HG03196 (cell line): ENCODE measurements around the gene GPALPP1.
"Not testable (repeated sequence)": the region's sequence is repeated elsewhere in the genome, so short reads cannot be mapped to it uniquely, and the experiment has no call there.

Experiments
- ATAC-seq: cut with Tn5 transposase; IDR thresholded peaks from one replicate; pipeline ENCODE4 v1.9.1; 2021; ENCODE audit not compliant: unreplicated experiment

The GPALPP1 gene

DNA sequence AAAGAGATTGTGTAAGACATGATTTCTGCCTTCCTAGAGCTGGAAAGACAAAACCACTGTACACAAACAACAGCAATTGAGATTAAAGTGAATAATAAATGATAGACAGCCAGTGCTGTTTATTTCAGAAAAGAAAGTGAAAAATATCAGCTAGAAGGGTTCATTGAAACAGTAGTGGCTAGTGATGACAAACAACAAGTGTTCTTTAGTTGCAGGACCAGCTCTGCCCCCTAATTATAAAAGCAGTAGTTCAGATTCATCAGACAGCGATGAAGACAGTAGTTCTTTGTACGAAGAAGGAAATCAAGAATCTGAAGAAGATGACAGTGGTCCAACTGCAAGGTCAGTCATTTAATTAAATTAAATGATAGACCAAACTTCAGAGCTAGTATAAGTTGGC is 14.8 kb downstream of the GPALPP1 start:
- no peak for ATAC-seq

GRCh38 chr13:45007225-45007624 is 17.9 kb downstream of the GPALPP1 start:
- no peak for ATAC-seq

GRCh38 chr13:45007823-45008222 is 18.5 kb downstream of the GPALPP1 start:
- no peak for ATAC-seq

DNA sequence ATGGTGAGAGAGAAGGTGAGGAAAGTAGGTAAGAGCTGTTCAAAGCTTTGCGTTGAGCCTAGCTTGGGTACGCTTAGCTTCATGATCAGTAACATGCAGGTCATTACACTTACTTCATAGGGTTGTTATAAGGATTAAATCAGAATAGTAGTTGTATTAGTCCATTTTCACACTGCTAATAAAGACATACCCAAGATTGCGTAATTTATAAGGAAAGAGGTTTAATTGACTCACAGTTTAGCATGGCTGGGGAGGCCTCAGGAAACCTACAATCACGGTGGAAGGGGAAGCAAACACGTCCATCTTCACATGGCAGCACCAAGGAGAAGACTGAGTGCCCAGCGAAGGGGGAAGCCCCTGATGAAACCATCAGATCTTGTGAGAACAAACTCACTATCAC is 21.9 kb downstream of the GPALPP1 start:
- ATAC-seq: no peak

DNA sequence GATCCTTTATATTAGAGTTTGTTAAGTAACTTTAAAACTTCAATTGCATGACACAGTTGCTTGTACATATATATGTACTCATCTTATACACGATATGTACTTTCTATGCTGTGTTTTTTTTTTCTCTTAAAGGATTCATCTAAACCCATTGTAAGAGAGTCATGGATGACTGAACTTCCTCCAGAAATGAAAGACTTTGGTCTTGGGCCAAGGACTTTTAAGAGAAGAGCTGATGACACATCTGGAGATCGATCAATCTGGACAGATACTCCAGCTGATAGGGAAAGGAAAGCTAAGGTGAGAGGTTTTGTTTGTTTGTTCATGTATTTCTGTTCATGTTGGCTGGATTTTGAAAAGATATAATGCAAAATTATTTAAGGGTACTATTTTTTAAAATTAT is 26.0 kb downstream of the GPALPP1 start:
- ATAC-seq: no peak

GRCh38 chr13:45016792-45017425 is 27.6 kb downstream of the GPALPP1 start:
- ATAC-seq: no peak

DNA sequence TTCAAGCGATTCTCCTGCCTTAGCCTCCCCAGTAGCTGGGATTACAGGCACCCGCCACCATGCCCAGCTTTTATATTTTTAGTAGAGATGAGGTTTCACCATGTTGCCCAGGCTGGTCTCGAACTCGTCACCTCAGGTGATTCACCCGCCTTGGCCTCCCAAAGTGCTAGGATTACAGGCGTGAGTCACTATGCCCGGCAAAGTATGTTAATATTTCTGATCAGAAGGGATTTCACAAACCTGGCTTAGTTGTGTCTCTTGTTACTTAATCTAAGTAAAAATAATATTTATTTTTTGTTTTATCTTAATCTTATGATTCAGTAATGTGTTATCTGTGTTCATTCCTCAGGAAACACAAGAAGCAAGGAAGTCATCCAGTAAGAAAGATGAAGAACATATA is 30.6 kb downstream of the GPALPP1 start:
- ATAC-seq: not testable (repeated sequence)

DNA sequence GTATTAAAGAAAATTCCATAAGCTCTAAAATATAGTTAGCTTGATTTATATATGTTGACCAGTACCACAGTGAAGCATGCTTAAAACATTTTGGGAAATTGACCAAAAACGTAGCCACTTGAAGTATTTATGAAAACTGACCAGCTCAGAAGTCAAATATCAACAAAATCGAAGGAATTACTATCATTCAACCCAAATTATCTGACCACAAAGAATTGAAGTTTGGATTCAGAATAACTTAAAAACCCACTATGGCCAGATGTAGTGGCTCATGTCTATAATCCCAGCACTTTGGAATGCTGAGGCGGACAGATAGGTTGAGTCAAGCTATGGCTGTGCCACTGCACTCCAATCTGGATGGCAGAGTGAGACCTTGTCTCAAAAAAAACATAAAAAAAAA is 31.9 kb downstream of the GPALPP1 start:
- ATAC-seq: no peak

GRCh38 chr13:45024847-45025246 is 35.5 kb downstream of the GPALPP1 start:
- ATAC-seq: no peak

DNA sequence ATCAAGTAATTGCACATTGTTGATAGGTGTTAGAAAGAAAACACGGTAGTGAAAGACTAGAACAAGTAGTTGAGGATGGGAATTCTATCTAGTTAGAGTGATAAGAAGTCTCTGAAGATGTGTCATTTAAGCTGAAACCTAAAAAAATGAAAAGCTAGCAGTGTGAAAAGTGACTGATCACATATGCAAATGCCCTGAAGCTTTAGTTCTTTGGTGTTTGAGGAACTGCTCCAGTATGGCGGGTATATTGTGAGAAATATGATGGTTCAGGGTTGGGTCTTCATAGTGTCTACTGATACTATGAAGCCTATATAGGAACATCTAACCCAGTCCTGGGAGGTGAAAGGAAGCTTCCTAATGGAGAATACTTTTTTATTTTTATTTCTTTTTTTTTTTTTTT is 45.0 kb downstream of the GPALPP1 start:
- no peak for ATAC-seq

GRCh38 chr13:45036206-45036605 is 46.9 kb downstream of the GPALPP1 start:
- no peak for ATAC-seq

DNA sequence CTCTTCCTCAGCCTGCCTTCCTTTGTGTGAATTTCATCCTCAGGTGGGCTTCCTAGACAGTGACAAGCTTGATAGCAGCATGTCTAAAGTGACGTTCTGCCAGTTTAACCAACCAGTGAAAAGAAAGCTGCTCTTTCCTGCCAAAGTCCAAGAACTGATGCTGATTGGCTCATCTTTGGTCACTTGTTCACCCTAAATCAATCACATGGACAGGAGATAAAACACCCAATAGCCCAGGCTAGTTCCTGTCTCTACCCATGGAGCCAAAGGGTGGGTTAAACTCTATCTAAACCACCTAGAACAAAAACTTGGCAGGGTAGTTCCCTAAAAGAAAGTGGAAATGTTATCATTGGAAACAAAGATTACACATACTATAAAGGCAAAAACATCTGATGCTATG is 50.8 kb downstream of the GPALPP1 start:
- no peak for ATAC-seq

- no peak for ATAC-seq
These were observed 51.3 kb downstream of the GPALPP1 start for GRCh38 chr13:45040622-45041021.

DNA sequence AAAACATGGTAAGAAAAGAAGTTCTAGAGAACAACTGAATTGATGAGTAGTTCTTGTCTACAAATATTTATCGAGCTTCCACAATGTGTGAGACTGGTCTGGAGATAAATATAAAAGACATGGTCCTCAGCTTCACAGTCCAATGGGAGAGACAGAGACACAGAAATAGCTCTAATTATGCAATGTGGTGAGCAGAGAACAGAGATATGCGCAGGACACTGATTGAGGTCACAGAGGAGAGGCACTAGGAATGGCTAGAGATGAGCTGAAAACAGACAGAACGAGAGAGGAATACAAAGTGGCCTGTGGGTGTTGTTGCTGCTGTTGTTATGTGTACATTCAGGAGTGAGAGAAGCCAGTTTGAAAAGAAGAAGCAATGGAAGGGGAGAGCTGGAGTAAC is 53.2 kb downstream of the GPALPP1 start:
- no peak for ATAC-seq

- ATAC-seq: no peak
These were observed 57.1 kb downstream of the GPALPP1 start for GRCh38 chr13:45046445-45046844.

DNA sequence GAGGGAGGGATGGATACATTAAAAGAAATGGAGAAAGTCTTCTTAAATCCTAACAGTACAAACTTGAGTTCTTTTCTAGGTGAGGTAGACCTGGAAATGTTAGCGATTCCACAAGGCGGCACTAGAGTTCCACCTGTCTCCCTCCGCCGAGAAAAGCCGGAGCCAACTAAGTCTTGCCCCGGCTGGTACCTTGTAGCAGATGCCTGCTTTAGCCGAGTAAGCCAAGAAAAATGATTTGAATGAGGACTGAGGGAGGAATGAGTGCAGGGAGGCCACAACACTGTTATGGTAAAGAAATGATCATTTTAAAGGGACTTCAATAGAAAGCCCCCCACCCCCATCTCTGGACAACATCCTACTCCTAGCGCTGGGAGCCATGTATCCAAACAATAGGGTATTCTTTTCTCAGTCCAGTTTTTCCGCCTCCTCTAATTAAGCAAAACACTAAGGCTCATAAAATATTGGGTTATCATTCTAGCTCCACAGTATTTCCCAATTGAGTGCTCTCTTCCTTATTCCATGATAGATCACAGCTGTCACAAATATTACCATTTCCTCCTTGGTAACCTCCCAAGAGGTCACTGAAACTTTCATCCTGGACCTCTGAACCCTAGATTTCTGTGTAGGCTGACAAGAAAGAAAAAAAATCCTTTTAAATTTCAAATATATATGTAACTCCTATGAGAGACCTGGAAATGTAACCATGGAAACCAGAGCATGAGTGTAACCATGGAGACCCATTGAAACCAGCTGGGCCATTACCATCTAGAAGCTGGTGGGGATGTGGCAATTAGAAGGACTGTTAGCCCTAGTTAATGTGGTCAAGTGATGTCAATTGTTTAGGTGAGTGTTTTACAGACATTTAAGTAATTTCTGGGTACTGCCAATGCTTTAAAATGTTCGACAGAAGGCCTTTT is 58.3 kb downstream of the GPALPP1 start:
- peak; percentile 71 for ATAC-seq

DNA sequence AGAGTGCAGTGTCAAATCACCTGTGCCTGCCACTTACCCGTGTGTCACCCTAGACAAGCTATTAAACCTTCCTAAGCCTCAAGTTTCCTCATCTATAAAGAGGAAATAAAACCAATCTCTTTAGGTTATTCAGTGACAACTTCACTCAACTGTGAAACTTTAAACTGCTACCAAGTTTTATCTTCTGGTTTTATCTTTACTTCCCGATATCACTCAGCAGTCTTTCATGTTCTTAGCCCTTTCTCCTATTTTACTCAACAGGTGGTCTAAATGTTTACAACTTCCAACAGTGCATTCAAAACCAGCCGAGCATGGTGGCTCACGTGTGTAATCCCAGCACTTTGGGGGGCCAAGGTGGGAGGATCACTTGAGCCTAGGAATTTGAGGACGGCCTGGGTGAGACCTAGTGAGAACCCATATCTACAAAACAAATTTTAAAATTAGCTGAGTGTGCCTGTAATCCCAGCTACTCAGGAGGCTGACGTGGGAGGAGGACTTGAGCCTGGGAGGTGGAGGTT is 59.6 kb downstream of the GPALPP1 start:
- peak; percentile 47 for ATAC-seq

DNA sequence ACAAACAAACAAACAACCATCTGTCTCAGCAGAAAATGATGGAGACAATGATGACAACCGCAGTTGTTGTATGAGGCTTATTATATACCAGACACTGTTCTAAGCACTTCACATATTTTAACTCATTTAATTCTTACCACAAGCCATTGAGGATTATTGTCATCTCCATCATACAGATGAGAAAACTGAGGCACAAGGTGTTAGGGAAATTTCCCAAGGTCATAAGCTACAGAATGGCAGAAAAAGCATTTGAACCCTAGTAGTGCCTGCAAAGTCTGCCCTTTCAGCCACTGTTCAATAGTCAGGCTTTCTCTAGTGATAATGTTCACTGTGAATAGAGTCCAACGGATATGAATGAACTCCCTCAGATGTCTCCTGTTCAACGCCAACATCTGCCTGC is 60.1 kb downstream of the GPALPP1 start:
- no peak for ATAC-seq

DNA sequence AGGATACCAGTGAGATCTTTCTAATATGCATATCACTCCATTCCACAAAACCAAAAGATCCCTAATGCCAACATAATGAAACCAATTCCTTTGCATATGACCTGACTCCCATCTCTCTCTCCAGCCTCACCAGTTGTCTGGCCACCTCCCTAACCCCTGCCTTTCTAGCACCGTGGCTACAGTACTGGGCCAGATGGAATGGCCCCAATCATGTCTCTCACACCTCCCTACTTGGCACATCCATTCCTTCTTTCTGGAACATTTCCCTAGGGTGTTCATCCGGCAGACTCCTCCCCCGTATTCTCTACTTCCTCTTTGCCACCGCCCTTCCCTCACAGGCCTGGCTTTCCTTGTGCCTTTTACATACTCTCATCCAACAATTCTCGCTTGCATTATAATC is 62.0 kb downstream of the GPALPP1 start:
- ATAC-seq: no peak

- peak; percentile 70 for ATAC-seq
These were observed 66.0 kb downstream of the GPALPP1 start for GRCh38 chr13:45055198-45055901.

- no peak for ATAC-seq
These were observed 66.7 kb downstream of the GPALPP1 start for GRCh38 chr13:45055902-45056648.
